ENCODE results near the gene ATP6V1G1. TPM values are rescaled to one million over a fixed set of nuclear protein-coding genes. Genes with fewer than 3 reads are reported as not detected.
"Not testable (repeated sequence)": the region's sequence is repeated elsewhere in the genome, so short reads cannot be mapped to it uniquely, and the experiment has no call there.

ATP6V1G1 gene
- total and polyA plus RNA-seq, 2 experiments from 2014 or later = 337 to 439 TPM

DNA sequence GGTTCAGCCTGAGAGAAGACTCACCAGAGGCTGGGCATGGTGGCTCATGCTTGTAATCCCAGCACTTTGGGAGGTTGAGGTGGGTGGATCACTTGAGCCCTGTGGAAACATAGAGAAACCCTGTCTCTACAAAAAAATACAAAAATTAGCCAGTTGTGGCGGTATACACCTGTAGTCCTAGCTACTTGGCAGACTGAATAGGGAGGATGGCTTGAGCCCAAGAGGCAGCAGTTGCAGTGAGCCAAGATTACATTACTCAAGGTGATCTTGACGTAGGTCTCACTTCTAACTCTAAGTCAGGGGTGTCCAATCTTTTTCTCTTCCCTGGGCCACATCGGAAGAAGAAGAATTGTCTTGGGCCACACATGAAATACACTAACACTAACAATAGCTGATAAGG, 16.2 kb upstream of the ATP6V1G1 start:
- H3K4me1 ChIP-seq (ENCODE audit: insufficient read depth) = no peaks in the 10 kb centered on the region
- no peak for DNase-seq (ENCODE audit: low spot score)
- H2AFZ ChIP-seq = no peak overlapping the region
- no peak for TF ChIP-seq EZH2 (IDR thresholded peaks at IDR 0.05; ENCODE audit: borderline replicate concordance)
- TF ChIP-seq CTCF (IDR thresholded peaks at IDR 0.05; ENCODE audit: poor library complexity) = no peak
- no peak for TF ChIP-seq EZH2phosphoT487 (IDR thresholded peaks at IDR 0.05; ENCODE audit: low read depth, severe bottlenecking, unreplicated experiment)
- H3K4me3 ChIP-seq = no peak overlapping the region
- no peaks in the 10 kb centered on the region for H3K9me2 ChIP-seq (replicated peaks; ENCODE audit: insufficient read depth)
- no peaks in the 10 kb centered on the region for H3K27me3 ChIP-seq
- H3K36me3 ChIP-seq (replicated peaks; ENCODE audit: insufficient read depth, low read depth) = no peaks in the 10 kb centered on the region
- no peak overlapping the region for H3K4me2 ChIP-seq
- H4K20me1 ChIP-seq (ENCODE audit: insufficient read depth, poor library complexity, severe bottlenecking) = no peaks in the 10 kb centered on the region
- H3K79me2 ChIP-seq = no peaks in the 10 kb centered on the region
- 91% methylated on average over 3 of the region's 3 CpGs for WGBS (ENCODE audit: low lambda C conversion rate, missing lambda C conversion rate)
- H3K9me3 ChIP-seq (ENCODE audit: low read depth) = no peaks in the 10 kb centered on the region
- no peak overlapping the region for H3K27ac ChIP-seq

GRCh38 chr9:114572199-114572598, 15.4 kb upstream of the ATP6V1G1 start:
- H3K4me1 ChIP-seq (ENCODE audit: insufficient read depth) = no peaks in the 10 kb centered on the region
- H4K20me1 ChIP-seq (ENCODE audit: insufficient read depth, poor library complexity, severe bottlenecking) = no peaks in the 10 kb centered on the region
- H2AFZ ChIP-seq = no peak overlapping the region
- H3K27ac ChIP-seq = no peak overlapping the region
- no peaks in the 10 kb centered on the region for H3K27me3 ChIP-seq
- TF ChIP-seq EZH2 (IDR thresholded peaks at IDR 0.05; ENCODE audit: borderline replicate concordance) (no peak), EZH2phosphoT487 (IDR thresholded peaks at IDR 0.05; ENCODE audit: low read depth, severe bottlenecking, unreplicated experiment) (no peak), CTCF (IDR thresholded peaks at IDR 0.05; ENCODE audit: poor library complexity) (no peak)
- no peak for DNase-seq (ENCODE audit: low spot score)
- H3K4me3 ChIP-seq = no peak overlapping the region
- no peaks in the 10 kb centered on the region for H3K79me2 ChIP-seq
- no peaks in the 10 kb centered on the region for H3K9me3 ChIP-seq (ENCODE audit: low read depth)
- WGBS (ENCODE audit: low lambda C conversion rate, missing lambda C conversion rate) = 91% methylated on average over 6 of the region's 6 CpGs
- no peak overlapping the region for H3K4me2 ChIP-seq
- H3K9me2 ChIP-seq (replicated peaks; ENCODE audit: insufficient read depth) = no peaks in the 10 kb centered on the region
- H3K36me3 ChIP-seq (replicated peaks; ENCODE audit: insufficient read depth, low read depth) = no peaks in the 10 kb centered on the region

- Histone ChIP-seq H4K20me1 (ENCODE audit: insufficient read depth, poor library complexity, severe bottlenecking) (no peaks in the 10 kb centered on the region), H3K4me1 (ENCODE audit: insufficient read depth) (no peaks in the 10 kb centered on the region), H3K79me2 (no peaks in the 10 kb centered on the region), H3K4me2 (no peak overlapping the region), H3K27me3 (no peaks in the 10 kb centered on the region), H3K9me3 (ENCODE audit: low read depth) (no peaks in the 10 kb centered on the region), H3K27ac (no peak overlapping the region), H3K36me3 (replicated peaks; ENCODE audit: insufficient read depth, low read depth) (no peaks in the 10 kb centered on the region), H3K4me3 (no peak overlapping the region), H3K9me2 (replicated peaks; ENCODE audit: insufficient read depth) (no peaks in the 10 kb centered on the region), H2AFZ (no peak overlapping the region)
- 5% methylated on average over 1 of the region's 1 CpG for WGBS (ENCODE audit: low lambda C conversion rate, missing lambda C conversion rate)
- TF ChIP-seq CTCF (IDR thresholded peaks at IDR 0.05; ENCODE audit: poor library complexity) = no peak
- TF ChIP-seq EZH2 (IDR thresholded peaks at IDR 0.05; ENCODE audit: borderline replicate concordance) = no peak
- no peak for TF ChIP-seq EZH2phosphoT487 (IDR thresholded peaks at IDR 0.05; ENCODE audit: low read depth, severe bottlenecking, unreplicated experiment)
- DNase-seq (ENCODE audit: low spot score) = no peak
Observed at GRCh38 chr9:114574438-114574837, 13.1 kb upstream of the ATP6V1G1 start.

- not testable (repeated sequence) for H3K9me2 ChIP-seq (replicated peaks; ENCODE audit: insufficient read depth); DNase-seq (ENCODE audit: low spot score); H3K4me1 ChIP-seq (ENCODE audit: insufficient read depth); H2AFZ ChIP-seq; H3K27me3 ChIP-seq; H3K36me3 ChIP-seq (replicated peaks; ENCODE audit: insufficient read depth, low read depth); H3K4me3 ChIP-seq; H3K9me3 ChIP-seq (ENCODE audit: low read depth); H3K4me2 ChIP-seq; H4K20me1 ChIP-seq (ENCODE audit: insufficient read depth, poor library complexity, severe bottlenecking); H3K27ac ChIP-seq; H3K79me2 ChIP-seq
- 95% methylated on average over 5 of the region's 5 CpGs for WGBS (ENCODE audit: low lambda C conversion rate, missing lambda C conversion rate)
Observed at GRCh38 chr9:114576779-114577178, 10.8 kb upstream of the ATP6V1G1 start.

DNA sequence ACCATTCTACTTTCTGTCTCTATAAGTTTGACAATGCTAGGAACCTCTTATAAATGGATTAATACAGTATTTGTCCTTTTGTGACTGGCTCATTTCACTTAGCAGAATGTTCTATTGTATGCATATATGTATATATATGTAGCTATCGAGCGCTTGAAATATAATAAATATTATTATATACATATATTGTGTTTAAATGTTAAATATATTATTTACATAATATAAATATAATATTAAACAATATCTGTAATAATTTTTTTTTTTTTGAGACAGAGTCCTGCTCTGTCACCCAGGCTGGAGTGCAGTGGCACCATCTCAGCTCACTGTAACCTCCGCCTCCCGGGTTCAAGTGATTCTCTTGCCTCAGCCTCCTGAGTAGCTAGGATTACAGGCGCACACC, 9.4 kb upstream of the ATP6V1G1 start:
- H3K36me3 ChIP-seq (replicated peaks; ENCODE audit: insufficient read depth, low read depth); H3K4me3 ChIP-seq; H3K27ac ChIP-seq; H3K27me3 ChIP-seq; H3K4me1 ChIP-seq (ENCODE audit: insufficient read depth); H2AFZ ChIP-seq; H3K79me2 ChIP-seq; DNase-seq (ENCODE audit: low spot score); H3K4me2 ChIP-seq; H3K9me2 ChIP-seq (replicated peaks; ENCODE audit: insufficient read depth); H4K20me1 ChIP-seq (ENCODE audit: insufficient read depth, poor library complexity, severe bottlenecking); H3K9me3 ChIP-seq (ENCODE audit: low read depth): not testable (repeated sequence)
- over 99% methylated on average over 5 of the region's 5 CpGs for WGBS (ENCODE audit: low lambda C conversion rate, missing lambda C conversion rate)

Measured in hepatocyte (in vitro differentiated cells).